Parathyroid adenoma (tissue), 2 donors: ENCODE data around the gene C1QL1.

Experiments
- H2AFZ ChIP-seq: fragments of 300-600 bp; sonication (generic); one replicate; pipeline ENCODE4 v1.7.0; 2017; ENCODE audit warnings: antibody characterized with exemption, mild to moderate bottlenecking
- H3K27ac ChIP-seq: fragments of 300-600 bp; sonication (generic); one replicate; pipeline ENCODE4 v1.7.0; 2017
- H3K27me3 ChIP-seq: fragments of 300-600 bp; sonication (generic); one replicate; pipeline ENCODE4 v1.7.0; 2017; ENCODE audit warnings: low read length; ENCODE audit not compliant: control insufficient read depth, insufficient read depth
- H3K36me3 ChIP-seq: fragments of 300-600 bp; sonication (generic); one replicate; pipeline ENCODE4 v1.7.0; 2017; ENCODE audit warnings: low read length; ENCODE audit not compliant: control insufficient read depth, insufficient read depth
- H3K4me1 ChIP-seq: fragments of 300-600 bp; sonication (generic); one replicate; pipeline ENCODE4 v1.7.0; 2017; ENCODE audit warnings: control low read depth
- H3K4me2 ChIP-seq: fragments of 300-600 bp; sonication (generic); one replicate; pipeline ENCODE4 v1.7.0; 2017; ENCODE audit warnings: low read length
- H3K4me3 ChIP-seq: fragments of 300-600 bp; sonication (generic); one replicate; pipeline ENCODE4 v1.7.0; 2017; ENCODE audit warnings: low read depth, low read length
- H3K79me2 ChIP-seq: fragments of 300-600 bp; sonication (generic); one replicate; pipeline ENCODE4 v1.7.0; 2017; ENCODE audit warnings: control low read depth
- H3K9ac ChIP-seq: fragments of 300-600 bp; sonication (generic); one replicate; pipeline ENCODE4 v1.7.0; 2017; ENCODE audit warnings: mild to moderate bottlenecking
- H3K9me3 ChIP-seq: fragments of 300-600 bp; sonication (generic); one replicate; pipeline ENCODE4 v1.7.0; 2017; ENCODE audit warnings: low read length; ENCODE audit not compliant: control insufficient read depth
- TF ChIP-seq, protein P1 (sequence below): fragments of 300-600 bp; sonication (generic); IDR thresholded peaks from one replicate; pipeline ENCODE4 v1.7.0; 2017; ENCODE audit warnings: antibody characterized with exemption, mild to moderate bottlenecking
- donor health status: primary hyperparathyroidism.

Gene C1QL1

GRCh38 chr17:44967026-44967906 lies 837 bp downstream of the C1QL1 start:
- Histone ChIP-seq H3K4me1 (no peaks in the 10 kb centered on the region), H3K27ac (no peak overlapping the region), H3K4me2 (no peak overlapping the region), H2AFZ (no peak overlapping the region), H3K36me3 (no peaks in the 10 kb centered on the region), H3K9ac (no peak overlapping the region), H3K27me3 (no peaks in the 10 kb centered on the region), H3K79me2 (no peaks in the 10 kb centered on the region), H3K9me3 (no peaks in the 10 kb centered on the region), H3K4me3 (no peak overlapping the region)
- TF ChIP-seq, protein P1, sequence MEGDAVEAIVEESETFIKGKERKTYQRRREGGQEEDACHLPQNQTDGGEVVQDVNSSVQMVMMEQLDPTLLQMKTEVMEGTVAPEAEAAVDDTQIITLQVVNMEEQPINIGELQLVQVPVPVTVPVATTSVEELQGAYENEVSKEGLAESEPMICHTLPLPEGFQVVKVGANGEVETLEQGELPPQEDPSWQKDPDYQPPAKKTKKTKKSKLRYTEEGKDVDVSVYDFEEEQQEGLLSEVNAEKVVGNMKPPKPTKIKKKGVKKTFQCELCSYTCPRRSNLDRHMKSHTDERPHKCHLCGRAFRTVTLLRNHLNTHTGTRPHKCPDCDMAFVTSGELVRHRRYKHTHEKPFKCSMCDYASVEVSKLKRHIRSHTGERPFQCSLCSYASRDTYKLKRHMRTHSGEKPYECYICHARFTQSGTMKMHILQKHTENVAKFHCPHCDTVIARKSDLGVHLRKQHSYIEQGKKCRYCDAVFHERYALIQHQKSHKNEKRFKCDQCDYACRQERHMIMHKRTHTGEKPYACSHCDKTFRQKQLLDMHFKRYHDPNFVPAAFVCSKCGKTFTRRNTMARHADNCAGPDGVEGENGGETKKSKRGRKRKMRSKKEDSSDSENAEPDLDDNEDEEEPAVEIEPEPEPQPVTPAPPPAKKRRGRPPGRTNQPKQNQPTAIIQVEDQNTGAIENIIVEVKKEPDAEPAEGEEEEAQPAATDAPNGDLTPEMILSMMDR: no peak

GRCh38 chr17:44966348-44967025 lies 1.6 kb downstream of the C1QL1 start:
- no peaks in the 10 kb centered on the region for H3K9me3 ChIP-seq
- TF ChIP-seq, protein P1: no peak
- H3K27ac ChIP-seq: no peak overlapping the region

DNA sequence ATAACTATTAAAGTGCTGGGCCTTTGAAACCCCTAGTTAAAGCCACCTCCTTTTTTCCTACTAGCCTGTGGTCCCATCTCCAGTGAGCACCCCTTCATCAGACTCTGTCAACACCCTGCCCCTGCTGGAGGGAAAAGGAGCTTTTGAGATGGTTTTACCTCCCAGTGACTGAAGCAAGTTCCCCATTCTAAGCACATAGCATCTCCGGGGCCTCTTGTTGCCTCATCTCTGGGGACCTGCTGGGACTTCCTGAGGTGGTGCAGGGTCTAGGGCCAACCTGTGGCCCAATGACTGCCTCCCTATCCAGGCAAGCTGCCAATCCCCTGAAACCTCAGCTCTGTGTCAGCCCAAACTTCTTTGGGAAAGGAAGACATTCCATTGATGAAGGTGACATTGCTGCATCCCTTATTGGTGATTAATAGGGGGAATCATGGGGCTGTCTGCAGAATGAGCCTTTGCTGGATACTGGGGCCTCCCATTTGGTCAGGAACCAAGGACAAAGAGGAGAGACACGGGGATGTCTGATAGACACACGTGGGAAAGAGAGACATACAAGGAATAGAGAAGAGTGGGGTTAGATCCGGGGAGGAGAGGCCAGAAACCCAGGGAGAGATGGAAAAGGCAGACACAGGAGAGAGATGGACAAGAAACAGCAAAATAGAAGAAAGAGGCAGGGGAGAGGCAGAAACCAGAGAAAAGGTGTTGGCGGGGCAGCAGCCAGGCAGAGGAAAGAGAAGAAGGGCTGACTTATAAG lies 2.4 kb downstream of the C1QL1 start:
- no peak overlapping the region for H2AFZ ChIP-seq
- H3K79me2 ChIP-seq: no peaks in the 10 kb centered on the region
- H3K4me1 ChIP-seq: peaks cover 4% of the 10 kb centered on the region
- no peak overlapping the region for H3K9ac ChIP-seq
- H3K27me3 ChIP-seq: no peaks in the 10 kb centered on the region
- no peaks in the 10 kb centered on the region for H3K9me3 ChIP-seq
- TF ChIP-seq, protein P1: no peak
- H3K4me3 ChIP-seq: no peak overlapping the region
- H3K27ac ChIP-seq: no peak overlapping the region
- H3K36me3 ChIP-seq: no peaks in the 10 kb centered on the region
- H3K4me2 ChIP-seq: no peak overlapping the region

More at GRCh38 chr17:44966348-44967025, 1.6 kb downstream of the C1QL1 start:
- H2AFZ ChIP-seq: no peak overlapping the region
- H3K9ac ChIP-seq: no peak overlapping the region
- H3K36me3 ChIP-seq: no peaks in the 10 kb centered on the region
- H3K4me3 ChIP-seq: no peak overlapping the region
- H3K4me1 ChIP-seq: no peaks in the 10 kb centered on the region
- no peak overlapping the region for H3K4me2 ChIP-seq
- H3K27me3 ChIP-seq: no peaks in the 10 kb centered on the region
- no peaks in the 10 kb centered on the region for H3K79me2 ChIP-seq

- Histone ChIP-seq H3K79me2 (no peaks in the 10 kb centered on the region), H2AFZ (no peak overlapping the region), H3K4me1 (peaks cover 7% of the 10 kb centered on the region), H3K9me3 (no peaks in the 10 kb centered on the region), H3K4me3 (no peak overlapping the region), H3K9ac (no peak overlapping the region), H3K4me2 (no peak overlapping the region), H3K36me3 (no peaks in the 10 kb centered on the region), H3K27ac (no peak overlapping the region), H3K27me3 (no peaks in the 10 kb centered on the region)
- TF ChIP-seq, protein P1: no peak
Measured at GRCh38 chr17:44961921-44962350, 6.2 kb downstream of the C1QL1 start.
